Stimulated activated CD4-positive, alpha-beta T cell treated with anti-CD3 and anti-CD28 coated beads, Interleukin-12 subunit alpha, Interleukin-12 subunit beta, amount 100 ng/mL, for 48 hours (primary cell): ENCODE data around the gene NEK10.
"Not testable (repeated sequence)": the region's sequence is repeated elsewhere in the genome, so short reads cannot be mapped to it uniquely, and the experiment has no call there.

Experiments used
- DNase-seq, 3 donors: peaks; one replicate each; pipeline ENCODE4 v3.0.0-alpha.2; 2020; ENCODE audit warnings: low read depth in 2 of 3, low spot score in 1 of 3

The NEK10 gene

DNA sequence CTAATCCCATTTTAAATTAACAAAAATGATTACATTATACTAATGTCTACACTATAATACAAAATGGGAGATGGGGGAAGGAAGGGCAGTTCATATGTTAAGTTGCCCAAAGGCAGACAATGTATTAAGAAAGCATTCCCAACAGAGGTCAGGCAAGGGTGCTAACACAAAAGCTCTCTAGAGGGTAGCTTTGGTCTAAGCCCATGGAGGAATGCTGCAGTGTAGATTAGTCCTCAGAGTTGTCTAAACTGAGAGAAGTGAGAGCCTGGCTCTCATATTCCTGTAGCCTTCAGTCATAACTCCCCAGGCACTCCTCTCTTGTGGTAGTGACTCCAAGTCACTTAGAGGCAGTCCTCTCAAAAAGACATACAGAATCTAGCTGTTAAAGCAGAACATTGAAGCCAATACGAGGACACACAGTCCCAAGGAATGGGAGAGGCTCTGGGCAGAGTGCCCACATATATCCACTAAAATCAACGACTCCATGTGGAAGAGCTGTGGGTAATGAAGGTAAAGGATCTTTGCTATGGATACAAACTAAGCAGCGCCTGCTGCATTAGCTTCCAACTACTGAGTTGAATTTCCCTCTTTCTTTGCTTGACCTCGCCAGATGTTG, 14.5 kb downstream of the NEK10 start:
- DNase-seq, result no peak

DNA sequence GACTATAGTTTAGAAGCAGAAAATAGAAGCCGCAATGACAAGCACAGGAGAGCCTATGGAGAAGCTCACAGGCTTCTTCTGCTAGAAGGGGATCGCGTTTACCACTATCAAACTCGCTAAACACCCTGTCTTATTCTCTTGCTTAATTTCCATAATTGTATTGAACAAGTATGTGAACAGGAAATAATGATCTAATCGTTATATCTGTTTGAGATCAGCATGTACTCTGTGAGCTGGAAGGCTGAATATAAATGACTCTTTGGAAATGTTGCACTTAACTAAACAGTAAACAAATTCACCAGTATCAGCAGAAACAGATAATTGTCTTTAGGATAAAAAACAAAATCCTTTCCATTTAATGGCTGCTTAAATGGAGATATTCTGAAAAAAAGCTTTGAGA, 15.0 kb downstream of the NEK10 start:
- DNase-seq, result no peak

GRCh38 chr3:27353221-27353620, 16.0 kb downstream of the NEK10 start:
- no peak for DNase-seq

DNA sequence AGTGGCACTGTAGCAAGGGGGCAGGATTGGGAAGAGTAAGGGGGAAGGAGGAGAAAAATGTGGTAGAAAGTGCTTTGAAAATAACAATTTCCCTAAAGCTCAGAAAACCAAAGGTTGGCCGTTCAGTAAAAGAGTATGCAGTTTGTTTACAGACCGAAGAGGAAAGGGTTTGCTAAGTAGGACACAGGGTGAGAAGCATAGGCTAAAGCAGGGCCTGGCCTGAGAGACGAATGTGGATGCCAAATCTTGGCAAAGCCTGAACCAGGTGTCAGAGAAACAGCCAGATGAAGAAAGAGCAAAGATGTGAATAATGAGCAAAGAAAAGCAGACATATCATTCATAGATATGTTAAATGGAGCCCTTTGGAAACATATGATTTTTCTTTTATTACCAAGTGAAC, 17.1 kb downstream of the NEK10 start:
- DNase-seq, result no peak

DNA sequence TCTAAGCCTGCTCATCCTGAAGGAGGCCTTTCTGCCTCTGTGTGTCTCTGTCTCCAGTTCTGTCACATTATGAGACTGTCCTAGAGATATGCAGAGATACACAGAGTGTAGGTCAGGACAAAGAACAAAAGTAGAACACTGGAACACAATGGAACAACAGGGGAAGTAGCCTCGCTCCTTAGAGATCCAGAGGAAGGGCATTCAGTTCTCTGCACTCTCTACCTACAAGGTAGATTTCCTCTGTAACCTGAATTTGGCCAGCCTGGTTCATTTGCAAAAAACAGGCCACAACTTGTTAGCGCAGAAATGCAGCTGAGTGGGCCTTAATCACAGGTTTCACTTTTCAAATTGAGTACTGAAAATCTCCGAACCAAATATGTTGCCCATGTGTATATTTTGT, 19.4 kb downstream of the NEK10 start:
- DNase-seq, result no peak

DNA sequence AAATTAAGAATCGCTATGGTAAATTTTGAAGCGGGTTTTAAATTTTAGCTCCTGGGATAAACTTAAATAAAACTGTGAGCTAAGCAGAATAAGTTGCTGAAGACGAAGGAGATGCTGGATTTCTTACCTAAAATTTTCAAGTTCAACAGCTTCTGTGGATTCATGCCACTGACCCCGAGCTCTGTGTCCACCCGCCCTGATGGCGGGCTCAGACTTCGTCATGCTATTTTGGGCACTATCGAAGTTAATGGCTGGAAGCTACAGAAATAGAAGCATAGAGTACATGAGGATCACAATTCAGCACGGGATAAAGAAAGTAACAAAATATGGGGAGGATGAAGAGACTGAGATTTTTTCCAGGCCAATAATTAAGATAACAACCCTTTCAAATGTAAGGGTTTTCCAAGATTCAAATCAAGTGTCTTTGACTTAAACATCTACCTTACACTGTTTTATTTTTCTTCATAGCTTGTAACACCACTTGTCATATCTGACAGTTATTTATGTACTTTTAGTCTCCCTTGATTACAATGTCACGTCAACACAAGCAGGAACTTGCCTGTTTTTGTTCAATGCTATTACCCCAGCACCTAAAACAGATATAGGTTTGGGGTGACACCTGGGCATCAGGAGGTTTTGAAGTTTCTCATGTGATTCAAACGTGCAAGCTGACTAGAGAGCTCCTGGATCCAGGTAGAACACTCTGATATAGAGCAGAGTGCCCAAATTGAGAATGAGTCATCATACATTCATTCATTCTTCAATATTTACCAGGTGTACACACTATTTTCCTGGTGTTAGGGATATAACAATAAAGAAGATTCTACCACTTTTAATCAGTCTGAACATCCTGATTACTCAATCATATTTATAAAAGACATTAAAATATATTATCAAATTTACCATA, 23.0 kb downstream of the NEK10 start:
- DNase-seq, result no peak

DNA sequence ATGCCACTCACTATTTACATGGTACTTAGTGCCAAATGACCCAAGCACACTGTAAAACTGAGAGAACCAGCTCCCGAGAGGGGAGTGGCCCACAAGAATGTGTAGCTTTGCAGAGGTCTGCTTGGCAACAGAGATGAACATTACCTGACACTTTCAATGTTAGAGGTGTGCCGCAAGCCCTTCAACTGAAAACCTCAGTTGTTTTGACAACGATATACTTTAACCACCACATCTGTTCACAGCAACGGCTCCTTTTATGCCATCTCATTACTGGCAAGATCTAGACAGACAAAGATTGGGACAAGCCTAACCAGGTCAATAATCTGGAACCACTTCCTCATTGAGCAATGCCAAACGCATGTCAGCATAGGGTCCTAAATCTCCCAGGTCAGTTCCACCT, 23.7 kb downstream of the NEK10 start:
- no peak for DNase-seq

- no peak for DNase-seq
Observed at GRCh38 chr3:27345045-27345444, 24.1 kb downstream of the NEK10 start.

- DNase-seq, result no peak
Observed at GRCh38 chr3:27344192-27344591, 25.0 kb downstream of the NEK10 start.

GRCh38 chr3:27342267-27342666, 26.9 kb downstream of the NEK10 start:
- no peak for DNase-seq

GRCh38 chr3:27340534-27340933, 28.6 kb downstream of the NEK10 start:
- DNase-seq, result no peak

- DNase-seq, result no peak
Observed at GRCh38 chr3:27335571-27335970, 33.6 kb downstream of the NEK10 start.

DNA sequence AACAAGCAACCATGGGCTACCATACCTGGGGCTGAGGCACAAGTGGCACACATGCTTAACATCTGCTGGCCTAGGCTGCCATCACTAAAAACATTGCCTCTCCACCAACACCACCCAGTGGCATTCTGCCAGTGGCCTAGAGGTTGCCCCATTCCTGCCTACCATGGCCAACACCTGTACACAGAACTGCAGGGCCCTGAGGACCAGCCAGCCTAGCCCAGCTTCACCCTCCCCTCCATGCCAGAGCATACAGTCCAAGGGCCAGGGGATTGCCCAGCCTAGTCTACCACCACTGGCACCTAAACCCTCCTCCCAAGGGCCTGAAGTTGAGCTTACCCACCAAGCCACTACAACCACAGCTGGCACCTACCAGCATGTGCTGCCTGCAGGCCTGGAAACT, 35.3 kb downstream of the NEK10 start:
- no peak for DNase-seq

DNA sequence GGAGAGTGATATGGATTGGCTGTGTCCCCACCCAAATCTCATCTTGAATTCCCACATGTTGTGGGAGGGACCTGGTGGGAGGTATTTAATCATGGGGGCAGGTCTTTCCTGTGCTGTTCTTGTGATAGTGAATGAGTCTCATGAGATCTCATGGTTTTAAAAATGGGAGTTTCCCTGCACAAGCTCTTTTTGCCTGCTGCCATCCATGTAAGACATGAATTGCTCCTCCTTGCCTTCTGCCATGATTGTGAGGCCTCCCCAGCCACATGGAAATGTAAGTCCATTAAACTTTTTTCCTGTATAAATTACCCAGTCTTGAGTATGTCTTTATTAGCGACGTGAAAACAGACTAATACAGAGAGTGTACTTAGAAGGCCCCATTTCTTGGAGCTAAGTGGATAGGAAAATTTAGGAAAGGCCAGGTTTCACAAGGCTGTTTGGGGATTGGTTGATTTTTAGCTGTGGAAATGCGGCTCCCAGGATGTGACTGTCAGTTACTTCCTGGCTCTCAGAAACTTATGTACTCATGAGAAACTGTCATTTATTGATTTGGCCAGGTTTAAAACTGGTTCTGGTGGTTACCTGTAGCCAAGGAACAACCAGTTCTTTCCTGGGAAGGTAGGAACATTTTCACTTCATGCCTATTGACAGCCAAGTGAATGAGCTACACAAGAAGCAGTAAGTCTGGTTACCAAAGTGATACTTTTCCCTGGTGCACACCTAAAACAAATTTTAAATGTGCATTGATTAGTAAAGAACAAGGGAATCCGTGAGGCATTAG, 40.0 kb downstream of the NEK10 start:
- not testable (repeated sequence) for DNase-seq

- no peak for DNase-seq
Observed at GRCh38 chr3:27326629-27327545, 42.3 kb downstream of the NEK10 start.

DNA sequence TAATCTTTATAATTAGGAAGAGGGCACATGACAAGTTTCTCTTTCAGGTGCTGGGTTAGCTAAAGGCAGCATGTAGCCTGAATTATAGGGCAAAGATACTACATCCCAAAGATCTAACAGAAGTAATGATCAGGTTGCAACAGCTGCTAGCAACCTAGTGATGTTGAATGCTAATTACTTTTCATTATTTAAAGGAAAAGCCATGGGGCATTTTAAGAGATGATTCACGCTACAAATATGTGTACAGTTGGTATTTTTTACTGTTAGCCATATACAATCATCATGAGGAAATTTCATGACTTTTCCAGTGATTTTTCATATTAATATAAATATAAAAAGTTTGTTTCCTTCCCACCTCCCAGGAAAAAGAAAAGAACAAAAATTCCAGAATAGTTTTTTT, 43.0 kb downstream of the NEK10 start:
- no peak for DNase-seq

DNA sequence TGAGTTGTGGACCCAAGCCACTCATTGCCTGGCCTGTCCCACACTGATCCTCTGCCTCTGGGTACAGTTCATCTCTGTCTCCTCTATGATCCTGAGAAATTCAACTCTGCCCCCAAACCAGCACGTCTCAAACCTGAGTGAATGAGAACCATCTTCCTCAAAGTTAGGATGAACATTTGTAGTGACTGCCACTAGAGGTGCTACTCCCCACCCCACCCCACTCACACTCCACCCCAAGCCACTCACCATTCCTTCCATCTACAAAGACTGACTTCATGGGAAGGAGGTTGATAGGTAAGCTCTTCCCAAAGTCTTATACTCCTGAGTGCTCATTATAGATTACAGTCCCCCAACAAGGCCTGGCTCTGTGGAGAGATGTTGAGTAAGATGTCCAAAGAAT, 43.8 kb downstream of the NEK10 start:
- DNase-seq, result no peak

- DNase-seq, result no peak
Observed at GRCh38 chr3:27324686-27325085, 44.5 kb downstream of the NEK10 start.

DNA sequence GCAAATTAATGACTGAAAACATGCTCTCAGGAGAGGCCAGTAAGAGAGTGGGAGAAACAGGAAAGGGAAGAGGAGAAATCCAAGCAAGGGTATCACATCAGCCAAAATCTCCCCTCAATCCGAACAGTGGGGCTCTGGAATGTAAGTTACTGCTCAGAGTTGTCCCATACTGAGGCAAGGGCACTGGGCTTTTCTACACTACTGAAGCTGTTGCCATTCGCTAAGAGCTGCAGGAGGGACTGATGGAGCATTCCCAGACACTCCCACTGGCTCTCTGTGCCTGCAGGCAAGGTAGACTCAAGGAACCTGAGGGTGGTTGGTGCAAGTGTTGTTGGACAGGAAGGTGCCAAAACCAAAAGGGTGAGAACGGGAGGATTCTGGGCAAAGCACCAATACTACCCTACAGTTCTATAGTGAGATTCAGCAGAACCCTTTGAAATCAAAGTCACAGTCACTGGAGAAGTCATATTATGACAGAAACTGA, 46.1 kb downstream of the NEK10 start:
- DNase-seq, result no peak

GRCh38 chr3:27322634-27323033, 46.5 kb downstream of the NEK10 start:
- DNase-seq, result no peak
